ENCODE data around the gene DHX34.

GRCh38 chr19:47358936-47359335 lies 9.8 kb downstream of the DHX34 start:
- TF ChIP-seq, protein P1, sequence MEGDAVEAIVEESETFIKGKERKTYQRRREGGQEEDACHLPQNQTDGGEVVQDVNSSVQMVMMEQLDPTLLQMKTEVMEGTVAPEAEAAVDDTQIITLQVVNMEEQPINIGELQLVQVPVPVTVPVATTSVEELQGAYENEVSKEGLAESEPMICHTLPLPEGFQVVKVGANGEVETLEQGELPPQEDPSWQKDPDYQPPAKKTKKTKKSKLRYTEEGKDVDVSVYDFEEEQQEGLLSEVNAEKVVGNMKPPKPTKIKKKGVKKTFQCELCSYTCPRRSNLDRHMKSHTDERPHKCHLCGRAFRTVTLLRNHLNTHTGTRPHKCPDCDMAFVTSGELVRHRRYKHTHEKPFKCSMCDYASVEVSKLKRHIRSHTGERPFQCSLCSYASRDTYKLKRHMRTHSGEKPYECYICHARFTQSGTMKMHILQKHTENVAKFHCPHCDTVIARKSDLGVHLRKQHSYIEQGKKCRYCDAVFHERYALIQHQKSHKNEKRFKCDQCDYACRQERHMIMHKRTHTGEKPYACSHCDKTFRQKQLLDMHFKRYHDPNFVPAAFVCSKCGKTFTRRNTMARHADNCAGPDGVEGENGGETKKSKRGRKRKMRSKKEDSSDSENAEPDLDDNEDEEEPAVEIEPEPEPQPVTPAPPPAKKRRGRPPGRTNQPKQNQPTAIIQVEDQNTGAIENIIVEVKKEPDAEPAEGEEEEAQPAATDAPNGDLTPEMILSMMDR (IDR thresholded peaks at IDR 0.05): no peak
- TF ChIP-seq POLR2A (IDR thresholded peaks at IDR 0.05) (no peak), POLR2AphosphoS5 (IDR thresholded peaks at IDR 0.05) (no peak)

Data from sigmoid colon (tissue), 4 donors.